PC-9 (cell line): Measurements from ENCODE around the gene NFX1.

Source experiments
- EZH2 ChIP-seq: fragments of 200-600 bp; sonication (generic); IDR thresholded peaks from 2 replicates; pipeline ENCODE4 v1.8.0; 2017; ENCODE audit warnings: antibody characterized with exemption, low read depth
- TF ChIP-seq, protein P1 (sequence below): fragments of 200-600 bp; sonication (generic); conservative IDR thresholded peaks from 2 replicates; pipeline ENCODE4 v1.6.1; 2017; ENCODE audit warnings: mixed run types, antibody characterized with exemption, mild to moderate bottlenecking, moderate library complexity

- TF ChIP-seq, protein P1, sequence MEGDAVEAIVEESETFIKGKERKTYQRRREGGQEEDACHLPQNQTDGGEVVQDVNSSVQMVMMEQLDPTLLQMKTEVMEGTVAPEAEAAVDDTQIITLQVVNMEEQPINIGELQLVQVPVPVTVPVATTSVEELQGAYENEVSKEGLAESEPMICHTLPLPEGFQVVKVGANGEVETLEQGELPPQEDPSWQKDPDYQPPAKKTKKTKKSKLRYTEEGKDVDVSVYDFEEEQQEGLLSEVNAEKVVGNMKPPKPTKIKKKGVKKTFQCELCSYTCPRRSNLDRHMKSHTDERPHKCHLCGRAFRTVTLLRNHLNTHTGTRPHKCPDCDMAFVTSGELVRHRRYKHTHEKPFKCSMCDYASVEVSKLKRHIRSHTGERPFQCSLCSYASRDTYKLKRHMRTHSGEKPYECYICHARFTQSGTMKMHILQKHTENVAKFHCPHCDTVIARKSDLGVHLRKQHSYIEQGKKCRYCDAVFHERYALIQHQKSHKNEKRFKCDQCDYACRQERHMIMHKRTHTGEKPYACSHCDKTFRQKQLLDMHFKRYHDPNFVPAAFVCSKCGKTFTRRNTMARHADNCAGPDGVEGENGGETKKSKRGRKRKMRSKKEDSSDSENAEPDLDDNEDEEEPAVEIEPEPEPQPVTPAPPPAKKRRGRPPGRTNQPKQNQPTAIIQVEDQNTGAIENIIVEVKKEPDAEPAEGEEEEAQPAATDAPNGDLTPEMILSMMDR, result no peak
- TF ChIP-seq EZH2, result no peak
Measured at GRCh38 chr9:33249983-33250382, 40.3 kb upstream of the NFX1 start.
